Esophagus squamous epithelium (tissue), 5 donors: ENCODE measurements around the gene YKT6. TPM values are rescaled to one million over a fixed set of nuclear protein-coding genes. Genes with fewer than 3 reads are reported as not detected.

Experiments used
- DNase-seq: peaks from one replicate; lab custom pipeline; 2025; lab: John Stamatoyannopoulos, UW
- H3K27ac ChIP-seq, 4 donors: fragments of 200-600 bp; sonication (generic); one replicate each; pipeline ENCODE4 v1.5.1; 2016 to 2019; ENCODE audit warnings: mild to moderate bottlenecking in 1 of 4
- H3K27me3 ChIP-seq, 4 donors: fragments of 200-600 bp; sonication (generic); 1 replicate in 3 of 4; 2 replicates in 1 of 4; pipeline versions ENCODE4 v1.5.1 to v1.6.0; 2017 to 2021; ENCODE audit warnings: antibody characterized with exemption in 1 of 4
- H3K36me3 ChIP-seq, 3 donors: fragments of 200-600 bp; sonication (generic); one replicate each; pipeline ENCODE4 v1.5.1; 2016 to 2019
- H3K4me1 ChIP-seq, 3 donors: fragments of 200-600 bp; sonication (generic); one replicate each; pipeline ENCODE4 v1.5.1; 2017 to 2019
- H3K4me3 ChIP-seq, 4 donors: fragments of 200-600 bp; sonication (generic); 1 replicate in 3 of 4; 2 replicates in 1 of 4; pipeline ENCODE4 v1.5.1; 2016 to 2019; ENCODE audit warnings: mild to moderate bottlenecking in 2 of 4, moderate library complexity in 1 of 4
- H3K9me3 ChIP-seq, 3 donors: fragments of 200-600 bp; sonication (generic); one replicate each; pipeline ENCODE4 v1.5.1; 2016 to 2019
- CTCF ChIP-seq, 6 experiments: fragments of 450-650 bp in 4 of 6; fragments of 200-600 bp in 2 of 6; sonication (generic) in 2 of 6; IDR thresholded peaks; one replicate each; pipeline ENCODE4 v1.5.1; 2016 to 2019; ENCODE audit warnings: antibody characterized with exemption in 6 of 6, mild to moderate bottlenecking in 4 of 6, moderate library complexity in 4 of 6
- POLR2A ChIP-seq, 4 donors: fragments of 450-650 bp; IDR thresholded peaks; one replicate each; pipeline ENCODE4 v1.6.1; 2017; ENCODE audit warnings: antibody characterized with exemption in 4 of 4, mild to moderate bottlenecking in 4 of 4, moderate library complexity in 3 of 4
- WGBS, 2 donors: methylation state at CpG; one replicate each; pipeline ENCODE4 v1.1.5; 2018; 5-methylcytosine and 5-hydroxymethylcytosine counted together
- intact Hi-C: fragments of 100-400 bp; cut with DNase I; formaldehyde crosslinking; loops from one replicate; pipeline ENCODE4 v1.15.0; 2022
- total RNA-seq, 4 donors: library from RNA; depleted of rRNA; stranded (reverse); fragments of >200 nt; gene quantifications; one replicate each; pipeline ENCODE4 v1.1.0, GENCODE V29; 2016
- donor health status: DM: yes; HTN: yes; CAD: no.

YKT6 gene
- total RNA-seq, 4 donors from 2014 or later = 56.3 to 91.8 (median 65.1) TPM

DNA sequence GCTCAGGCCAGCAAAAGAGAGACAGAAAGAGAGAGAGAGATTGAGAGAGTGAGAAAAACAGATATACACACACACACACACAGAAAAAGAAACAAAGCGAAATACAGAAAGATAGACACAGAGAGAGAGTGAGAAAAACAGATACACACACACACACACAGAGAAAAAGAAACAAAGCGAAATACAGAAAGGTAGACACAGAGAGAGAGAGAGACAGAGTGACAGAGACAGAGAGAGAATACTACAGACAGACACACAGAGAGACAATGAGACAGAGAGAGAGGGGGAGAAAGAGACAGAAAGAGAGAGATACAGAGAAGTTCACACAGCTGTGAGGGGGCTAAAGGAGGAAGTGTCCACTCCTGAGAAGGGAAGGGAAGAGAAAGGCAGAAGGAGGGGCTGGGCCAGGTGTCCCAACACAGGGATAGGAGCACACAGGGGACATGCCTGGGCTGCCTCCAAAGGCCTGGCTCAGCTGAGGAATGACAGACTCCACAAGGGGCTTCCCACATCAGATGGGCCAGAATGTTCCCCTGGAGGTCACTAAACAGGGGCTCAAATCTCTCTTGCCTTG lies 15.8 kb upstream of the YKT6 start:
- Histone ChIP-seq H3K4me3 (no peak overlapping the region), H3K27me3 (peaks cover 0 to 9% (median 0%) of the 10 kb centered on the region in 4 donors), H3K4me1 (peaks cover 8 to 22% (median 11%) of the 10 kb centered on the region in 3 donors), H3K36me3 (no peaks in the 10 kb centered on the region), H3K9me3 (peaks cover 0 to 9% (median 0%) of the 10 kb centered on the region in 3 donors), H3K27ac (peak overlapping the region in 1 of 4 donors; percentile 11)
- intact Hi-C loops = no loop called here
- TF ChIP-seq POLR2A (IDR thresholded peaks at IDR 0.05) (no peak), CTCF (IDR thresholded peaks at IDR 0.05) (no peak)
- no peak for DNase-seq
- 62 to 69% methylated on average over 2 of the region's 2 CpGs for WGBS, 2 donors

DNA sequence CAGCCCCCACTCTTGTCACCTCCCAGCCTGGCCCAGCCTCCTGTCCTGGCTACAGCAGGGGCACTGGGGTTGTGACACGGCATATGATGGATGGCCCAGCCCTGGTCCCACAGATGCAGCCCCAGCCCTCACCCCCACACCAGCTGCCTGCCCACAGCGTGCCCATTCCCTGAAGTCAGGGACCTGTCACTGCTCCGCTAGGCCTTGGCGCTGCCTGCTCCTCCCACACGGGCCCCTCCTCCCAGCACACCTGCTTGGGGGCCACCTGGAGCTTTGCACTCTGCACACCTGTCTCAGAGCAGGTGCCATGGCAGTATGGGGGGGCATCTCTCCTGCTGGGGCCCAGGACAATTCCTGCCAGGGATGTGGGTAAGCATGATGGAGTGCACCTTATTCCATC lies 15.0 kb upstream of the YKT6 start:
- TF ChIP-seq CTCF (IDR thresholded peaks at IDR 0.05) (no peak), POLR2A (IDR thresholded peaks at IDR 0.05) (no peak)
- Histone ChIP-seq H3K27ac (no peak overlapping the region), H3K4me3 (no peak overlapping the region), H3K9me3 (peaks cover 0 to 9% (median 0%) of the 10 kb centered on the region in 3 donors), H3K4me1 (peaks cover 8 to 22% (median 11%) of the 10 kb centered on the region in 3 donors), H3K36me3 (no peaks in the 10 kb centered on the region), H3K27me3 (peaks cover 0 to 9% (median 0%) of the 10 kb centered on the region in 4 donors)
- no peak for DNase-seq
- intact Hi-C loops = no loop called here
- 73% methylated on average over 5 of the region's 5 CpGs; no CpG with 5 or more reads in 1 of the 2 donors for WGBS, 2 donors

- WGBS, 2 donors = 76 to 100% methylated on average over 3 to 5 of the region's 5 CpGs
These were observed 14.0 kb upstream of the YKT6 start for GRCh38 chr7:44186736-44187135.

DNA sequence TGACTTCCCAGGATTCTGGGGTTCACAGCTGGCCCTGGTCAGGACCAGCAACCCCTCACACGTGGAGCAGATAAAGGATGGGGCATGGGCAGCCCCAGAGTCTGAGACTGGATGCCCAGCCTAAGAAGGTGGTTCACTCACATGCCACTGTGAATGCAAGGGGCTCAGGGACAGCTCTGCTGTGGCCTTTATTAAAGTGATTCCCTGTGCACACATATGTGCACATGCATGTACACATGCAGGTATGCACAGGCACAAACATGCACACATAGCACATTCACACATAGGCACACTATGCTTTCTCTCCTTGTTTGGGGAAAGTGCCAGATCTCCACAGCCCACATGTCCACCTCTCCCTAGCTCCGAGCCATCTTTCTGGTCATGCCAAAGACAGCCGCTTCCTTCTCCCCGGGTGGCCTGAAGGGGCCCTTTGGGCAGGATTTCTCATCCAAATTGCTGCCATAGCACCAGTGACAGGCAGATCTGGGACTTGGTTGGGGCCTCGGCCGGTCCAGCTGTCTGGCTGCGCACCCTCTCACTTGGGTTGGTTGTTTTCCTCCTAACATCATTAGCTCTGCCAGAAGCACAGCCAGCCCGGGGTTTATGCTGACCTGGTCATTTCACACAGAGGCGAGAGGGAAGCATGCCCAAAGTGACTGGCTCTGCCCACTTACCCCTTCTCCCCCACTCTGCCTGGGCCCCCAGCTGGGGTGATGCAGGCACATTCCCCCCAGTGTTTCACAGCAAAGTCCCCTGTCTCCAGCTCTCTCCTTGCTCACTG lies 13.0 kb upstream of the YKT6 start:
- Histone ChIP-seq H3K9me3 (peaks cover 0 to 5% (median 0%) of the 10 kb centered on the region in 3 donors), H3K4me1 (peaks cover 8 to 22% (median 11%) of the 10 kb centered on the region in 3 donors), H3K27ac (no peak overlapping the region), H3K27me3 (peaks cover 0 to 18% (median 0%) of the 10 kb centered on the region in 4 donors), H3K4me3 (no peak overlapping the region), H3K36me3 (no peaks in the 10 kb centered on the region)
- DNase-seq = no peak
- WGBS, 2 donors = 56 to 63% methylated on average over 4 of the region's 9 CpGs
- no peak for TF ChIP-seq POLR2A (IDR thresholded peaks at IDR 0.05)
- TF ChIP-seq CTCF (IDR thresholded peaks at IDR 0.05) = no peak
- intact Hi-C loops = no loop called here

More at GRCh38 chr7:44186736-44187135, 14.0 kb upstream of the YKT6 start:
- peaks cover 0 to 9% (median 0%) of the 10 kb centered on the region in 3 donors for H3K9me3 ChIP-seq
- peaks cover 8 to 22% (median 11%) of the 10 kb centered on the region in 3 donors for H3K4me1 ChIP-seq
- intact Hi-C loops = no loop called here
- no peak for TF ChIP-seq POLR2A (IDR thresholded peaks at IDR 0.05)
- no peak for TF ChIP-seq CTCF (IDR thresholded peaks at IDR 0.05)
- DNase-seq = no peak
- no peak overlapping the region for H3K4me3 ChIP-seq
- H3K27me3 ChIP-seq = peaks cover 0 to 10% (median 0%) of the 10 kb centered on the region in 4 donors
- H3K27ac ChIP-seq = no peak overlapping the region
- H3K36me3 ChIP-seq = no peaks in the 10 kb centered on the region
